ENCODE measurements around the gene MYF5.

MYF5 gene

DNA sequence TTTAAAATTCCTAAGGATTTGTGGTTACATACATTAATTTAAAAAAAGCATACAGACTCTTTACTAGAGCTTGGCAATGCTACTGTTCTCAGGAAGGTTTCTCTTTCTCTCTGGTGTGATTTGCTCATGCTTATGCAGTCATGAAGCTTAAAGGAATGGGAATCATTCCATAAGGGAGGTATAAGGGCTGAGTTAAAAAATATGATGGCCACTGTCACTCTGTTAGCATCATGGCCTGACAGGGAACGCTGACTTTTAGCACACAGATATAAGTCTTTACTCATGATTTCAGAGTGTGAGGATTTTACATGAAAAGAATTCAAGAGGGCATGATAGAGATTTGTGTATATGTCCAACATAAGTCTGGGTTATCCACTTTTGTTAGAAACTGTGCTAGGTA lies 3.8 kb downstream of the MYF5 start:
- DNase-seq (ENCODE audit: low read depth) = no peak
- H3K27me3 ChIP-seq (replicated peaks; ENCODE audit: control insufficient read depth, insufficient read depth, low read length) = peaks cover 26% of the 10 kb centered on the region
- H3K4me1 ChIP-seq (ENCODE audit: control insufficient read depth, insufficient read depth, low read length) = no peaks in the 10 kb centered on the region
- no peak overlapping the region for H3K9ac ChIP-seq (ENCODE audit: low read length)
- no peaks in the 10 kb centered on the region for H3K36me3 ChIP-seq (ENCODE audit: control insufficient read depth, insufficient read depth, low read length, severe bottlenecking)
- H3K9me3 ChIP-seq (ENCODE audit: control insufficient read depth, low read length) = no peaks in the 10 kb centered on the region
- H3K4me3 ChIP-seq (ENCODE audit: low read length) = no peak overlapping the region

DNA sequence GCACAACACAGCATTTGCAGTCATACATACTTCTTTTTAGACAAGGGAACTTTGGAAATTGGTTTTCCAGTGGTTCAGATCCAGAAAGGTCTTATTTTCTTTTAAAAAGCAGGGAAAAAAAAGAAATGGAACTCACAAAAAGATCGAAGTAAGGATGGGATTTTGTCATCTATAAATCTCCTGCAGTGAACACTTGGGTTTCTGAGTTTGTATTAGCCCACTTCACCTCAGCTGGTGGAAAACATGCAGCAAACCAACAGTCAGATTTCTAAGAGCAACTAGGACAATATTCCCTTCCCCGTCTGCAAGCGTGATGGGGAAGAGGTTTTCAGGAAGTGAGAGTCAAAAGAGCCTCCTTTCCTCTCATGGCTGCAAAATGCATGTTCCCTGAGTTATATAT lies 4.6 kb downstream of the MYF5 start:
- H3K36me3 ChIP-seq (ENCODE audit: control insufficient read depth, insufficient read depth, low read length, severe bottlenecking) = no peaks in the 10 kb centered on the region
- no peak overlapping the region for H3K4me3 ChIP-seq (ENCODE audit: low read length)
- H3K4me1 ChIP-seq (ENCODE audit: control insufficient read depth, insufficient read depth, low read length) = no peaks in the 10 kb centered on the region
- peaks cover 18% of the 10 kb centered on the region for H3K27me3 ChIP-seq (replicated peaks; ENCODE audit: control insufficient read depth, insufficient read depth, low read length)
- H3K9ac ChIP-seq (ENCODE audit: low read length) = no peak overlapping the region
- H3K9me3 ChIP-seq (ENCODE audit: control insufficient read depth, low read length) = no peaks in the 10 kb centered on the region
- DNase-seq (ENCODE audit: low read depth) = no peak

DNA sequence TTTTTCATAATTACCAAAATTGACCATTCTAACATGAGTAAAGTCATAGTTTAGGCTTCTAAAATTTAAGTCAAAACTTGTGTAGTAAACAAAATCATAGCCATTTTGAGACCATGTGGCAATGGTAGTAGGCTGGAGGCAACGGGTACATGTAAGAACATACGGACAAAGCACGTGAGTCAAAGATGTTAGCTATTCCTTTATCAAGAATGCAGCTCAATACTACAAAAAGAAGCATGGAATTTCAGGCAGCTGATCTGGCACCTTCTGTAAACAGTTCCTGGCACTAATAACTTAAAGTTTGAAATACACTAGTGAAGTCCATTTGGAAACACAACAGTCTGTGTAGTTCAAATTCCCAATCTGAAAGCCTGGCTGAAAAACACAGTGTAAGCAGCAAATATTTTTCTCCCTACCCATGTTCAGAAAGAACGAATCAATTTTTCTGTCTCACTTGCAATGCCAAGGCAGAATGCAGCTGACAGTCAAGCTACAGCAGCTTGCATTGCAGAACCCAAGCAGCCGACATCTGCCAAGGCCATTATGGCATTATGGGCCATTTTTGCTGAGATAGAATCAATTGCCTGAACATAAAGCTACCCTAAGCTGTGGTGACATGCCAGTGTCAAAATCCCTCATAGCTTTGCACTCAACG lies 29.3 kb downstream of the MYF5 start:
- Histone ChIP-seq H3K36me3 (ENCODE audit: control insufficient read depth, insufficient read depth, low read length, severe bottlenecking) (no peaks in the 10 kb centered on the region), H3K4me1 (ENCODE audit: control insufficient read depth, insufficient read depth, low read length) (no peaks in the 10 kb centered on the region), H3K9me3 (ENCODE audit: control insufficient read depth, low read length) (no peaks in the 10 kb centered on the region), H3K9ac (ENCODE audit: low read length) (no peak overlapping the region), H3K4me3 (ENCODE audit: low read length) (no peak overlapping the region), H3K27me3 (replicated peaks; ENCODE audit: control insufficient read depth, insufficient read depth, low read length) (no peaks in the 10 kb centered on the region)
- peak; percentile 14 for DNase-seq (ENCODE audit: low read depth)

DNA sequence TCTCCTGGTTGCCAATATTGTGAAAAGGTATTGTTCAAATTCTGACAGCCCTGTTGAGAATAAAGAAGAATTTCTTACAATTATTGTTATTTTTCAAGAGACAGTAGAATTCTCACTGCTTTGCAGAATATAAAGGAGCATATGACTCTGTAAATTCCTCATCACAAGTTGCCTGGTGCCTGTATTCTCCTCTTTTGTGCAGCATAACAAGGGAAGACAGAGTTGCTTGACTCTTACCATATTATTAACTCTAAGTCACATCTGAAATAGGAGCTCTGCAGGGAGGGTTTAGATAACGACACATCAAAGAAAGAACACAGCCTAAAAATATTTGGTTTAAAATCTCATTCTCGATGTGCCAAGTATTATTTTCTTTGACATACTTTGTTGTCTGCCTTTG lies 31.1 kb downstream of the MYF5 start:
- Histone ChIP-seq H3K9me3 (ENCODE audit: control insufficient read depth, low read length) (no peaks in the 10 kb centered on the region), H3K4me3 (ENCODE audit: low read length) (no peak overlapping the region), H3K9ac (ENCODE audit: low read length) (no peak overlapping the region), H3K27me3 (replicated peaks; ENCODE audit: control insufficient read depth, insufficient read depth, low read length) (no peaks in the 10 kb centered on the region), H3K36me3 (ENCODE audit: control insufficient read depth, insufficient read depth, low read length, severe bottlenecking) (no peaks in the 10 kb centered on the region), H3K4me1 (ENCODE audit: control insufficient read depth, insufficient read depth, low read length) (no peaks in the 10 kb centered on the region)
- DNase-seq (ENCODE audit: low read depth) = no peak

DNA sequence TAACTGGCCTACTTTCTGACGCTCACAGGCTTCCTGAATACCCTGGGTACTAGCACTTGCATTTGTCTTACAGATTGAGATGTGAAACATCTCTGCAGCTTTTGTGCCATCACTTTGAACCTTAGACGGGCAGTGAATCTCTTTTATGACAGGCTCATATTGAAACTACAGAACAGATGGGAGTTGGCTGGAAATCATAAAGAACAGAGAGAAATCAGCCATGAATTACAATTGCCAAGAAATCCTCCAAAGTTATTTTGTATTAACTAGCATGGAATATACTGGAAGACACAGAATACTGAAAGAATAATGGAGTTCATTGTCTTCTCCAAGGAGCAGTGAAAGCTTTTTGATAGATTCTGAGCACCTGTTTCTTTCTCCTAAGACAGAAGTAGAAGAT lies 32.7 kb downstream of the MYF5 start:
- Histone ChIP-seq H3K9me3 (ENCODE audit: control insufficient read depth, low read length) (no peaks in the 10 kb centered on the region), H3K4me3 (ENCODE audit: low read length) (no peak overlapping the region), H3K36me3 (ENCODE audit: control insufficient read depth, insufficient read depth, low read length, severe bottlenecking) (no peaks in the 10 kb centered on the region), H3K4me1 (ENCODE audit: control insufficient read depth, insufficient read depth, low read length) (no peaks in the 10 kb centered on the region), H3K9ac (ENCODE audit: low read length) (no peak overlapping the region), H3K27me3 (replicated peaks; ENCODE audit: control insufficient read depth, insufficient read depth, low read length) (no peaks in the 10 kb centered on the region)
- no peak for DNase-seq (ENCODE audit: low read depth)

DNA sequence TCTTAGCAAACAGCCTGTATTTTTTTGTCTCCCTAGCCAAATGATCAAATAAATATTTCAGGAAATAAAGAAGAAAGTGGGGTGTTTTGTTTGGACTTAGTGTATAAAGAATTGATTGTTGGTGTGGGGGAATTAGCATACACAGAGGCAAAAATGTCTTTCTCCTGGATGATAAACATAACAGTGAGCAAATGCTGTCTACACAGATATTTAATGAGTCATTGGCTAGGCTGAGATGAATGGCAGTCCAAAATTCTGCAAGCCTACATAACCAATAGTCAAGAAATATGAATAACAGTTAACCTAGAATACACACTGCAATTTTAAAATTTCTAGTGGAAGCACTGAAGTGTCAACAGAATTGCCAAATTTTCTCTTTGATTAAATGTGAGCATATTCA lies 35.8 kb downstream of the MYF5 start:
- Histone ChIP-seq H3K9ac (ENCODE audit: low read length) (no peak overlapping the region), H3K9me3 (ENCODE audit: control insufficient read depth, low read length) (no peaks in the 10 kb centered on the region), H3K36me3 (ENCODE audit: control insufficient read depth, insufficient read depth, low read length, severe bottlenecking) (no peaks in the 10 kb centered on the region), H3K27me3 (replicated peaks; ENCODE audit: control insufficient read depth, insufficient read depth, low read length) (no peaks in the 10 kb centered on the region), H3K4me1 (ENCODE audit: control insufficient read depth, insufficient read depth, low read length) (peaks cover 9% of the 10 kb centered on the region), H3K4me3 (ENCODE audit: low read length) (no peak overlapping the region)
- DNase-seq (ENCODE audit: low read depth) = peak; percentile 27

DNA sequence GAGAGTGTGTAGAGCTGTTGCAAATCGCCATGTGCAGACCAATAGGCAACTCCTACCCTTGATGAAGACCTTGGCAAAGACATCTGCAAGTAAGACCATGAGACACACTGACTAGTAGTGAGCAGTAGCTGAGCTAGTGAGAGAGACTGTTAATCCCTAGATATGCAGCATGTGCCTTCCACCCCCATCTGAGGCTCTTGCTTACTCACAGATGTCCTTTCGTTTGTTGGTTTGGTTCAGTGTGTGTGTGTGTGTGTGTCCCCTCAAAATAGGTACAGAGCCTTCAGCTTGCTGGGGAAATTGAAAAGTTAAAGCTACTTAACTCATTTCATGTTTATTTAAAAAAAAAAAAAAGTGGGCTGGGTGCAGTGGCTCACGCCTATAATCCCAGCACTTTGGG lies 37.6 kb downstream of the MYF5 start:
- DNase-seq (ENCODE audit: low read depth) = no peak
- Histone ChIP-seq H3K27me3 (replicated peaks; ENCODE audit: control insufficient read depth, insufficient read depth, low read length) (no peaks in the 10 kb centered on the region), H3K9me3 (ENCODE audit: control insufficient read depth, low read length) (no peaks in the 10 kb centered on the region), H3K4me3 (ENCODE audit: low read length) (no peak overlapping the region), H3K36me3 (ENCODE audit: control insufficient read depth, insufficient read depth, low read length, severe bottlenecking) (no peaks in the 10 kb centered on the region), H3K9ac (ENCODE audit: low read length) (no peak overlapping the region), H3K4me1 (ENCODE audit: control insufficient read depth, insufficient read depth, low read length) (peaks cover 16% of the 10 kb centered on the region)

DNA sequence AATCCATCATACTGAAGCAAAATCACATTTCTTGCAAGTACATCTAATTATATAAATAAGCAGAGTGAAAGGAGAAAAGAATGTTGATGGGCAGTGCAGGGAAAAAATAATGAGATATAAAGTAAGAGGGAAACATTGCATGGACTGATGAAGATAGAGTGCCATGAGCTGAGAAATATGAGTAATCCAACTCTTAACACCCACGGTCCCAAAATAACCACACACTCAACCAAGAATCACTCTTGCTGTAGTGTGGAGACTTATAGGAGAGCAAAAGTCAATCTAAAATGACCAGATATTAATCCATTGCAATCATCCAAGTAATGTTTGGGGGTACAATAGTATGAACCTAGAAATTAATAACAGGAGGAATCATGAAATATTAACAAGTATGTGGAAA lies 40.2 kb downstream of the MYF5 start:
- no peaks in the 10 kb centered on the region for H3K9me3 ChIP-seq (ENCODE audit: control insufficient read depth, low read length)
- H3K4me3 ChIP-seq (ENCODE audit: low read length) = no peak overlapping the region
- H3K36me3 ChIP-seq (ENCODE audit: control insufficient read depth, insufficient read depth, low read length, severe bottlenecking) = no peaks in the 10 kb centered on the region
- peak; percentile 15 for DNase-seq (ENCODE audit: low read depth)
- H3K27me3 ChIP-seq (replicated peaks; ENCODE audit: control insufficient read depth, insufficient read depth, low read length) = no peaks in the 10 kb centered on the region
- H3K9ac ChIP-seq (ENCODE audit: low read length) = no peak overlapping the region
- H3K4me1 ChIP-seq (ENCODE audit: control insufficient read depth, insufficient read depth, low read length) = peaks cover 16% of the 10 kb centered on the region

DNA sequence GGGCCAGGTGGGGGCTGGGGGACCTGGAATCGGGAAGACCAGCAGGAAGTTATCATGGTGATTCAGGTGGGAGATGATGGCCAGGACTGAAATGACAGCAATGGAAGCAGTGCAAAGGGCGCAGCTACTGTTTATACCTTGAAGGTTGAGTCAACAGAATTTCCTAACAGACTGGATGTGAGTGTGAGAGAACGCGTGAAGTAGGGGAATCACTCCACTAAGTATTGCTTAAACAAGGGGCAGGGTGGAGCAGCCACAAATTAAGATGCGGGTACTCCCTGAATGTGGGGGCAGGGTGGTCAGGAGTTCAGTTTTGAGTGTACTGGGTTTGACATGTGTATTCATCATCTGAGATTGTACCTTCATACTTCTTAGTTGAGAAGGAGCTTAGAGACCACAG lies 45.1 kb downstream of the MYF5 start:
- H3K9me3 ChIP-seq (ENCODE audit: control insufficient read depth, low read length) = no peaks in the 10 kb centered on the region

DNA sequence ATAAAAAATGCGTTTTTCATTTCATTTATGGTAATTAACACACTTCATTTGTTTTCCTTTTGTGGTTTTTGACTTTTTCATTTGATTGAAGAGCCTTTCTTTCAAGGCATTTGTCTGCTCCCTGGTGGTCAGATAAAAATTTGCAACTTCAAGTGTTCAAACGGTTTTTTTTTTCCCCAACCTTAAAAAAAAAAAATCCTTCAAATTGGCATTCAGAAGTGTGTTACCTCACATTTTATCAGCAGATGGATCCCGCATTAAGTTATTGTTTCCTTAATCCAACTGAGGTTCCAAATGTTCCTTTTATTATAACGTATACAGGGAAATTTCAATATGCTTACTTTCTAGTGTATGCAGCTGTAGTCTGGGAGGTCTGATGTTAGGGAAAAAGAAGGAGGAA lies 47.2 kb downstream of the MYF5 start:
- DNase-seq (ENCODE audit: low read depth) = peak; percentile 86
- Histone ChIP-seq H3K27me3 (replicated peaks; ENCODE audit: control insufficient read depth, insufficient read depth, low read length) (no peaks in the 10 kb centered on the region), H3K4me3 (ENCODE audit: low read length) (no peak overlapping the region), H3K9me3 (ENCODE audit: control insufficient read depth, low read length) (no peaks in the 10 kb centered on the region), H3K36me3 (ENCODE audit: control insufficient read depth, insufficient read depth, low read length, severe bottlenecking) (no peaks in the 10 kb centered on the region), H3K9ac (ENCODE audit: low read length) (peak overlapping the region; percentile 11), H3K4me1 (ENCODE audit: control insufficient read depth, insufficient read depth, low read length) (peaks cover 12% of the 10 kb centered on the region)

More for the DNA sequence above, 45.1 kb downstream of the MYF5 start:
- Histone ChIP-seq H3K4me3 (ENCODE audit: low read length) (no peak overlapping the region), H3K9ac (ENCODE audit: low read length) (no peak overlapping the region), H3K36me3 (ENCODE audit: control insufficient read depth, insufficient read depth, low read length, severe bottlenecking) (no peaks in the 10 kb centered on the region), H3K27me3 (replicated peaks; ENCODE audit: control insufficient read depth, insufficient read depth, low read length) (no peaks in the 10 kb centered on the region), H3K4me1 (ENCODE audit: control insufficient read depth, insufficient read depth, low read length) (peaks cover 23% of the 10 kb centered on the region)
- no peak for DNase-seq (ENCODE audit: low read depth)

DNA sequence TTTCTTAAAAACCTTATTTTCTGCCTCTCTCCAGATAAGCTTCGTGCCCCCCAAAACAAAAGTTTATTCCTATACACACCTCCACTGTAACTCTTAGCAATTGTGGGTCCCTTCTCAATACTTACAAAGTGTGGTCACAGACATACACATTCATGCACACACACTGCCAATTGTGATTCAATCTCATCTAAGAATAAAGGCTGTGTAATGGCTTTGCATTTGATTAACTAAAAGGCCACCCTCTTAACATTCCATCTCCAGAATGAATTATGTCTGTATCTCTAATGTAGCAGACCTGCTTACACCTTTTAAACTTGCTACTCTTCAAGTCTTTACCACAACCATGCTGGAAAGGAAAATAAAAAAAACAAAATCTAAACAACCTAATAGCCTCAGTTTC lies 49.5 kb downstream of the MYF5 start:
- H3K36me3 ChIP-seq (ENCODE audit: control insufficient read depth, insufficient read depth, low read length, severe bottlenecking) = no peaks in the 10 kb centered on the region
- peaks cover 12% of the 10 kb centered on the region for H3K4me1 ChIP-seq (ENCODE audit: control insufficient read depth, insufficient read depth, low read length)
- H3K4me3 ChIP-seq (ENCODE audit: low read length) = no peak overlapping the region
- H3K9me3 ChIP-seq (ENCODE audit: control insufficient read depth, low read length) = no peaks in the 10 kb centered on the region
- no peaks in the 10 kb centered on the region for H3K27me3 ChIP-seq (replicated peaks; ENCODE audit: control insufficient read depth, insufficient read depth, low read length)
- no peak overlapping the region for H3K9ac ChIP-seq (ENCODE audit: low read length)
- DNase-seq (ENCODE audit: low read depth) = no peak

DNA sequence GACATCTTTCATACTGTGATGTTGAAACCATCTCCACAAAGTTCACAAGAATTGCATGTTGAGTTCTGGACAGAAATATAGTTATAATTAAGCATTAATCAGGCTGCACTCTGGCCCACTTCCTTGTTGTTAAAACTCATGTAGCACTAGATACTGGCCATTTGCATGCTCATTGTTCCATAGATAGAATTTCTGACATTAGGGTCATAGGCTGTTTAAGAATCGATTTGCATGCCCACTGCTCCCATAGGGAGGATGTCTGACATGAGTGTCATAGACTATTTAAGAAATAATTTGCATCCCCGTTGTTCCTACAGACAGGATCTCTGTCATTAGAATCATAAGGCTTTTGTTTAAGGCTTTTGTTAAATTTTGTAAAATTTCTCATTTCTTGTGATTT lies 50.2 kb downstream of the MYF5 start:
- Histone ChIP-seq H3K9me3 (ENCODE audit: control insufficient read depth, low read length) (no peaks in the 10 kb centered on the region), H3K9ac (ENCODE audit: low read length) (no peak overlapping the region), H3K4me1 (ENCODE audit: control insufficient read depth, insufficient read depth, low read length) (peaks cover 12% of the 10 kb centered on the region), H3K4me3 (ENCODE audit: low read length) (no peak overlapping the region), H3K27me3 (replicated peaks; ENCODE audit: control insufficient read depth, insufficient read depth, low read length) (no peaks in the 10 kb centered on the region), H3K36me3 (ENCODE audit: control insufficient read depth, insufficient read depth, low read length, severe bottlenecking) (no peaks in the 10 kb centered on the region)
- DNase-seq (ENCODE audit: low read depth) = no peak
